ENCODE data around the gene CCL11. TPM values are rescaled to one million over a fixed set of nuclear protein-coding genes. Genes with fewer than 3 reads are reported as not detected.

The CCL11 gene
- under 1 TPM in 2 of 8 experiments, not detected in 6; 0.52 to 0.97 TPM for total RNA-seq

DNA sequence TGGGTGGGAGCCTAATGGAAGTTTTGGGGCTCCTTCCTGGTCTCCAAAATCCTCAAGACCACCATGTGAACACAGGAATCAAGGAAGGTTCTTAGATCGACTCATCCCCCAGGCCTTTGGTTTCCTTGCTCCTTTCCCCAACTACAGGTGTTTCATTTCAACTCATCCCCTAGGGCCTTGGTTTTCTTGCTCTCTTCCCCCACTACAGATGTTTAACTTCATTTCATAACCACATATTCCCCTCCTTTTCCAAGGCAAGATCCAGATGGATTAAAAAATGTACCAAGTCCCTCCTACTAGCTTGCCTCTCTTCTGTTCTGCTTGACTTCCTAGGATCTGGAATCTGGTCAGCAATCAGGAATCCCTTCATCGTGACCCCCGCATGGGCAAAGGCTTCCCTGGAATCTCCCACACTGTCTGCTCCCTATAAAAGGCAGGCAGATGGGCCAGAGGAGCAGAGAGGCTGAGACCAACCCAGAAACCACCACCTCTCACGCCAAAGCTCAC lies at the start of gene CCL11:
CCL11 (plus strand) TSS at position 457 of the 507 bp plus-strand sequence. CDS start 67 bp downstream, outside the sequence.
- Histone ChIP-seq H3K4me3 (no peak within 1 kb of the TSS), H3K27ac (no peak within 1 kb of the TSS), H3K4me1 (replicated peaks in 1 of 2) (no peaks in the 10 kb centered on the region)
- ATAC-seq (replicated peaks in 6 of 8) = no peak
- WGBS, 10 experiments = 6 to 83% (median 76%) methylated on average over 1 to 3 of the region's 4 CpGs; no CpG with 5 or more reads in 5 of the 10 experiments
- in situ Hi-C loops (cut with MboI; ENCODE audit: low pct_unique_long_range_greater_than_20kb in 2 of 9, low sequenced_read_pairs in 9 of 9, unreplicated experiment in 9 of 9) = no loop called here

DNA sequence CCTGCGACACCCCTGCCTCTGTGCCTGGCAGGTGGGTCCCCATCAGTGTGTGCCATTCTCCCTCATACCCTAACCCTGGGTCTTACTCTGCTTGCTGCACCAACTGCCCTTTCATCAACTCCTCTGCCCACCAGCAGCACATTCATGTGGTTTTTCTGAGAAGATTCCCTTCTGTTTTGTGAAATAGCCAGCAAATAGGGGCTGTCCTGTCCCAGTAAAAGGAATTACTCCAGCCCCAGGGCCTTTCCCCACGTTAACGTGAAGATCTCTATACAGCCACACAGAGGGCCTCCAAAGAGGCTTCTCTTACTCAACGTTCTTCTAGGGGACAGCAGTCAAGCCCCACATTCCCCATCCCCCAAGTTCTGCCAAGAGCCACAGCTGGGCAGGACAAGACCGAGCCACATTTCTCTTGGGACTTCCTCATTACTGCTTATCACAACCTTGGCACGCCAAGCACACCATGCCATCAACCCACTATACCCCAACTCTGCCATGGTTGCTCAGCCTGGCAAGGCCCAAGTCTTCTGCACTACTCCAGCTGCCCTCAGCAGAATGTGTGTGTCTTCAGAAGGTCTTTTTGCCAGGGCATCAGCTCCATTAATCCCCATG lies 49.2 kb upstream of the CCL11 start:
- in situ Hi-C loops (cut with MboI; ENCODE audit: low pct_unique_long_range_greater_than_20kb in 2 of 9, low sequenced_read_pairs in 9 of 9, unreplicated experiment in 9 of 9) = no loop called here
- H3K27ac ChIP-seq = no peak overlapping the region
- H3K4me1 ChIP-seq (replicated peaks in 1 of 2) = peaks cover 0 to 6% of the 10 kb centered on the region in 2 donors
- no peak overlapping the region for H3K4me3 ChIP-seq
- WGBS, 10 experiments = 50 to 100% (median 79%) methylated on average over 1 to 4 of the region's 6 CpGs; no CpG with 5 or more reads in 3 of the 10 experiments
- no peak for ATAC-seq (replicated peaks in 6 of 8)

- in situ Hi-C loops (cut with MboI; ENCODE audit: low pct_unique_long_range_greater_than_20kb in 2 of 9, low sequenced_read_pairs in 9 of 9, unreplicated experiment in 9 of 9) = no loop called here
- peaks cover 0 to 6% of the 10 kb centered on the region in 2 donors for H3K4me1 ChIP-seq (replicated peaks in 1 of 2)
- no peak overlapping the region for H3K27ac ChIP-seq
- WGBS, 10 experiments = 58 to 100% (median 80%) methylated on average over 1 to 2 of the region's 3 CpGs; no CpG with 5 or more reads in 3 of the 10 experiments
- H3K4me3 ChIP-seq = no peak overlapping the region
- ATAC-seq (replicated peaks in 6 of 8) = no peak
Measured at GRCh38 chr17:34237458-34237857, 48.1 kb upstream of the CCL11 start.

DNA sequence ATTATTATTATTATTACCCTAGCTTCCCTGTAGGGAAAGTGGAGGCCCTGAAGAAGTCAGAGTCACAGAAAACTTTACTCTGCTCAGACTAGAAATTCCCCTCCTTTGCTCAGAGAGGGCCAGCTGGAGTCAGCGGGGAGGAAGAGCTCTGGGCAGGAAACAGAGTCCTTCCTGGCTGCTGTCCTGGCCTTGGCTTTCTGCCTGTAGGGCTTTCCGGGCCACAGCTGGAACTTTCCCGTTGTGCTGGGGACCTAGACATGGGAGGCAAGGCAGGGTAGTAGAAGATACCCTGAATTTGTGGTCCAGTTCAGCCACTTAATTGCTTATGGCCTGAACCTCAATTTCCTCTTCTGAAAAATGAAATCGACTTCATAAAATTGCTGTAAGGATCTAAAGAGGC lies 44.5 kb upstream of the CCL11 start:
- ATAC-seq (replicated peaks in 6 of 8) = peak in 1 of 8 experiments; percentile 39
- H3K4me1 ChIP-seq (replicated peaks in 1 of 2) = peaks cover 0 to 3% of the 10 kb centered on the region in 2 donors
- no peak overlapping the region for H3K27ac ChIP-seq
- WGBS, 10 experiments = 0 to 88% (median 65%) methylated on average over 1 to 4 of the region's 4 CpGs; no CpG with 5 or more reads in 3 of the 10 experiments
- no peak overlapping the region for H3K4me3 ChIP-seq
- in situ Hi-C loops (cut with MboI; ENCODE audit: low pct_unique_long_range_greater_than_20kb in 2 of 9, low sequenced_read_pairs in 9 of 9, unreplicated experiment in 9 of 9) = no loop called here

DNA sequence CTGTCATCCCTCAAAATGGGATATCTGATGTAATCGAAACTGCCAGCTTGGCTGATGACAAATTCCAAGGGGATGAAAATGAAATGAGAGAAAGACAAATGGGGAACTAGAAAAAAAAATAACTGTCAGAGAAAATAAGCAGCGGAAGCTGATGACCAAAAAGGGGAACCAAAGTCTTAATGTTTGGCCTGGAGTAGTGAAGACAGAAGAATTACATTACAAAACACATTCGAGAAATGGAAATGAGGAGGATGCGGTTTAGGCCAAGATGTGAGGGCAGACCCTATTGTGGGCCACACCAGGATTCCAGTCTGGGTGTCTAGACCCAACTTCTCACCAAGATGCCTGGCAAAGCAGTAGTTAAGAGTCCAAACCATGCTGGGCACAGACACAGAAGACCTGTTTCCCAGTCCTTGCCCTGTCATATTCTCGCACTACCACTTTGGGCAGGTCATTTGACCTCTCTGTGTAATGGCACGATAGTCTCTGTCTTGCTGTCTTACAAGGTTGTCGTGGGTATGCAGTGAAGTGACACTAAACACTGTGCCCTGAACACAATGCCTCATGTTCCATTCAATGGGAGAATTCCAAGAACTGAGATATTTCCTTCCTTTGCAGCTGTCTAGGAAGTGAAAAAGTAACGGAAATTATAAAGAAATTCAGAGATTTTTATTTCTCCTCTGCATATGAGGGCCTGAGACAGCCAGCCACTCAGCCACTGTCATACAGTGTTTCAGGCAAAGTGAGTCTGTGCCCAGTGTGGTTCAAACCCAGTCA lies 42.8 kb upstream of the CCL11 start:
- H3K4me1 ChIP-seq (replicated peaks in 1 of 2) = peaks cover 0 to 3% of the 10 kb centered on the region in 2 donors
- no peak overlapping the region for H3K4me3 ChIP-seq
- no peak overlapping the region for H3K27ac ChIP-seq
- in situ Hi-C loops (cut with MboI; ENCODE audit: low pct_unique_long_range_greater_than_20kb in 2 of 9, low sequenced_read_pairs in 9 of 9, unreplicated experiment in 9 of 9) = no loop called here
- ATAC-seq (replicated peaks in 6 of 8) = no peak
- WGBS, 10 experiments = 55 to 100% (median 74%) methylated on average over 1 to 8 of the region's 8 CpGs

DNA sequence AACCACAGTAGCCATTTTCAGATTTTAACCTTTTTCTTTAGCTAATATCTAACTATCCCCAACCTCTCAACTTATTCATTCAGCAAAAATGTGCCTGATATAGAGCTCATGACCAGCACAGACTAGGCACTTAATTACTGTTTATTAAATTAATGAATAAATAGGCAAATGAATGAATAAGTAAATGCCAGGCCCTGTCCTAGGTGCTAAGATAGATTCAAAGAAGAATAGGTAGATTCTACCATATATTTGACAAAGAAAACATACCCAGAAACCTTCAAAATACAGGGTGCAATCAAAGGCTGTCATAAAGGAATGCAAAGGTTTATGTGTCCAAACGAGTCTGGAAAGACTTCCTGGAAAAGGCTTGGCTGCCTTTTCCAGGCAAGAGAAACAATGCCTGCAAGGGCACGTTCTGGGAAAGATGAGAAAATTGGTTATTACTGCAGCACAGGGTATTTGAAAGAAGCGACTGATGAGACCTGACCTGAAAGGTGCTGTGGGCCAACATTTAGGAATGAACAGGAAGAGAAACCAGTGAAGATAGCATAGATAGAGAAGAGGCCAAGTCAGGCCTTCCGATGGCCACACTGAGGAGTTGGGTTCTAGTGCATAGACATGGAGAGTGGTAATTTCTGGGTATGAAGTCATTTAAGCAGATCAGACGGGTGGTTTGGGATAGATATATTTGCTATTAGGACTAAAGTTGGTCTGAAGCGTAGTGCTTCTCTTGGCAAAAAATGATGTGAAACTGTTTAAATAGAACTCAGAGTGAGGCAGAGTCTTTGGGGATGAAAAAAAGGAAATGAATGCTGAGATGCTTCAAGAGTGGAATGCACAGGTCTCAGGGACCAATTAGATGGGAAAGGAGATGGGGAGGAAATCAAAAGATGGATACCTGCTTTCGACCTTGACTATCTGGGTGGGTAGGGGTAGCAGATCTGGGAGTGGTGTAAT lies 41.9 kb upstream of the CCL11 start:
- ATAC-seq (replicated peaks in 6 of 8) = no peak
- in situ Hi-C loops (cut with MboI; ENCODE audit: low pct_unique_long_range_greater_than_20kb in 2 of 9, low sequenced_read_pairs in 9 of 9, unreplicated experiment in 9 of 9) = no loop called here
- 30 to 77% (median 70%) methylated on average over 1 to 7 of the region's 7 CpGs; no CpG with 5 or more reads in 1 of the 10 experiments for WGBS, 10 experiments

GRCh38 chr17:34245351-34245905 lies 40.1 kb upstream of the CCL11 start:
- H3K4me1 ChIP-seq (replicated peaks in 1 of 2) = no peaks in the 10 kb centered on the region
- H3K4me3 ChIP-seq = no peak overlapping the region
- ATAC-seq (replicated peaks in 6 of 8) = no peak
- 27 to 90% (median 83%) methylated on average over 2 to 6 of the region's 6 CpGs; no CpG with 5 or more reads in 1 of the 10 experiments for WGBS, 10 experiments
- in situ Hi-C loops (cut with MboI; ENCODE audit: low pct_unique_long_range_greater_than_20kb in 2 of 9, low sequenced_read_pairs in 9 of 9, unreplicated experiment in 9 of 9) = no loop called here
- no peak overlapping the region for H3K27ac ChIP-seq

More for the DNA sequence above, 41.9 kb upstream of the CCL11 start:
- Histone ChIP-seq H3K4me3 (no peak overlapping the region), H3K4me1 (replicated peaks in 1 of 2) (peaks cover 0 to under 1% of the 10 kb centered on the region in 2 donors), H3K27ac (no peak overlapping the region)

DNA sequence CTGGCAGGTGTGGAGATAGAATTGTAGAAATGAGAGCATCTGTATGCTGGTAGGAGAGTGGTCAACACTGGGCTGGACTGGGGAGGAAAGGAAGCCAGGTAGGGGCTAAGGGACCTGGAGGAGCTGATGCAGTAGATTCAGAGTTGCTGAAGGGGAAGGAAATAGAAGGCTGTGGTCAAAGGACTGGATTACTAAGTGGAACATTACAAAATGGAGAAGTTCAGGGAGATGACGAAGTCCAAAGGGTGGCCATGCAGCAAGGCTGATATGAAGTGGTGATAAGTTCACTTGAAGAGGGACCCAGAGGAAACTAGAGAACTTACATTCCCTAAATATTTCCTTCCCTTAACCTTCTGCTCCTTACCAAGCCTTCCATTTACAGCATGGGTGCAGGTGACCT lies 39.1 kb upstream of the CCL11 start:
- WGBS, 10 experiments = 50 to 100% (median 80%) methylated on average over 1 of the region's 1 CpG; no CpG with 5 or more reads in 1 of the 10 experiments
- in situ Hi-C loops (cut with MboI; ENCODE audit: low pct_unique_long_range_greater_than_20kb in 2 of 9, low sequenced_read_pairs in 9 of 9, unreplicated experiment in 9 of 9) = no loop called here
- no peaks in the 10 kb centered on the region for H3K4me1 ChIP-seq (replicated peaks in 1 of 2)
- no peak overlapping the region for H3K27ac ChIP-seq
- H3K4me3 ChIP-seq = no peak overlapping the region
- no peak for ATAC-seq (replicated peaks in 6 of 8)

DNA sequence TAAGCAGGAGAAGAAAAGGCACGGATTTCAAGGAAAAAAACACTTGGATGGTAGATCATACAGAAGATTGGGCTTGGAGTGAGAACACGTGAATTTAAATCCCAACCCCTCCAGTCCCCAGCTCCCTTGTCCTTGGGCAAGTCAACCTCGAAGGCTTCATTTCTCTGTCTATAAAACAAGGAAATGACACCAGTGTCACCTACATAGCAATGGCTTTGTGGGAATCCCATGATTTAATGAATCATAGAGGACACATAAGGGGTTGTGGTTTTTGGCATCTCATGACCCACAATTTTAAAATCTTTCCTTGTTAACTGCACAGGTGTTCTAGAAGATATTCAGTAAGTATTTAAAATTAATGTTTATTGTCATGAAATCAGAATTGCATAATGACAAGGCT lies 38.7 kb upstream of the CCL11 start:
- no peak for ATAC-seq (replicated peaks in 6 of 8)
- in situ Hi-C loops (cut with MboI; ENCODE audit: low pct_unique_long_range_greater_than_20kb in 2 of 9, low sequenced_read_pairs in 9 of 9, unreplicated experiment in 9 of 9) = no loop called here
- H3K4me1 ChIP-seq (replicated peaks in 1 of 2) = no peaks in the 10 kb centered on the region
- H3K27ac ChIP-seq = no peak overlapping the region
- WGBS, 10 experiments = 48 to 100% (median 68%) methylated on average over 1 to 3 of the region's 3 CpGs; no CpG with 5 or more reads in 2 of the 10 experiments
- no peak overlapping the region for H3K4me3 ChIP-seq

DNA sequence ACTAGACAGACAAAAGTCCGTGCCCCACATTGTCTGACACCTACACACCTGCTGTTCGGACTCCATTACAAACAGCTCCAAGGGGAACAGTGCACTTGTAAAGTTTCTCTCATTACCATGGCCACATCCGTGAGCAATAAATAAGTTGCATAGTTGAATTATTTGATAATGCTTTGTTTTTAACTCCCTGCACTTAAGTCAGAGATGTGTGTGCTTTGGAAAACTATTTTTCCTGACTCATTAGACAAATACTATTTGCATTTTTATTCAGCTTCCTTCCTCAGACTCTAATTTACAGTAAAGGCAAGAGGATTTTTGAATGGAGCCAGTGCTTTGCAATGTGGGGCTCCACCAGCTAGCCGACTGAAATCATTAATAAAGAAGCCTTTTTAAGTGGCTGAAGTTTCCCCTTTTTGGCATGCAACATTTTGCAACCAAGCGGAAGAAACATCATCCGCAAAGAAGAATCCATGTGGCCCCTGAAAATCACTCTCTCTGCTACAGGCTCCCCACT lies 37.0 kb upstream of the CCL11 start:
- 0 to 92% (median 68%) methylated on average over 1 to 6 of the region's 6 CpGs; no CpG with 5 or more reads in 1 of the 10 experiments for WGBS, 10 experiments
- ATAC-seq (replicated peaks in 6 of 8) = peak in 5 of 8 experiments; percentile 14 to 59 (median 43)
- Histone ChIP-seq H3K27ac (no peak overlapping the region), H3K4me3 (no peak overlapping the region), H3K4me1 (replicated peaks in 1 of 2) (no peaks in the 10 kb centered on the region)
- in situ Hi-C loops (cut with MboI; ENCODE audit: low pct_unique_long_range_greater_than_20kb in 2 of 9, low sequenced_read_pairs in 9 of 9, unreplicated experiment in 9 of 9) = no loop called here

GRCh38 chr17:34249061-34249460 lies 36.5 kb upstream of the CCL11 start:
- in situ Hi-C loops (cut with MboI; ENCODE audit: low pct_unique_long_range_greater_than_20kb in 2 of 9, low sequenced_read_pairs in 9 of 9, unreplicated experiment in 9 of 9) = no loop called here
- Histone ChIP-seq H3K27ac (no peak overlapping the region), H3K4me3 (no peak overlapping the region), H3K4me1 (replicated peaks in 1 of 2) (no peaks in the 10 kb centered on the region)
- 0 to 80% (median 68%) methylated on average over 1 of the region's 1 CpG; no CpG with 5 or more reads in 2 of the 10 experiments for WGBS, 10 experiments
- ATAC-seq (replicated peaks in 6 of 8) = no peak

- peaks cover 2 to 3% of the 10 kb centered on the region in 2 donors for H3K4me1 ChIP-seq (replicated peaks in 1 of 2)
- ATAC-seq (replicated peaks in 6 of 8) = no peak
- no peak overlapping the region for H3K27ac ChIP-seq
- in situ Hi-C loops (cut with MboI; ENCODE audit: low pct_unique_long_range_greater_than_20kb in 2 of 9, low sequenced_read_pairs in 9 of 9, unreplicated experiment in 9 of 9) = no loop called here
- no peak overlapping the region for H3K4me3 ChIP-seq
- 20 to 25% (median 22%) methylated on average over 1 of the region's 1 CpG; no CpG with 5 or more reads in 7 of the 10 experiments for WGBS, 10 experiments
Measured at GRCh38 chr17:34249478-34249877, 36.1 kb upstream of the CCL11 start.

All from motor neuron (in vitro differentiated cells).